Chondrocyte (in vitro differentiated cells): ENCODE results near the gene PCDHA13. TPM values are rescaled to one million over a fixed set of nuclear protein-coding genes. Genes with fewer than 3 reads are reported as not detected.

Experiments
- DNase-seq: peaks from one replicate; pipeline ENCODE4 v3.0.0; 2021; ENCODE audit warnings: mixed read lengths, low spot score
- H3K27ac Mint-ChIP-seq: one replicate; pipeline ENCODE4 v1.8.0; 2021; ENCODE audit warnings: mild to moderate bottlenecking, moderate library complexity, mixed read lengths; ENCODE audit not compliant: unreplicated experiment
- H3K27me3 Mint-ChIP-seq: 2 replicates; pipeline ENCODE4 v1.8.0; 2021; ENCODE audit warnings: low read depth, mixed read lengths
- H3K36me3 Mint-ChIP-seq: 2 replicates; pipeline ENCODE4 v1.8.0; 2021; ENCODE audit warnings: low read depth, mixed read lengths
- H3K4me1 Mint-ChIP-seq: 2 replicates; pipeline ENCODE4 v1.8.0; 2021; ENCODE audit warnings: low read depth, mild to moderate bottlenecking, mixed read lengths
- H3K4me3 Mint-ChIP-seq: one replicate; pipeline ENCODE4 v1.8.0; 2021; ENCODE audit warnings: mild to moderate bottlenecking, moderate library complexity, mixed read lengths; ENCODE audit not compliant: unreplicated experiment
- H3K9me3 Mint-ChIP-seq: 2 replicates; pipeline ENCODE4 v1.8.0; 2021; ENCODE audit warnings: low read depth, mixed read lengths
- CTCF ChIP-seq: fragments of 200-600 bp; sonication (generic); IDR thresholded peaks from 2 replicates; pipeline ENCODE4 v1.5.0; 2021; ENCODE audit warnings: antibody characterized with exemption, mild to moderate bottlenecking, moderate library complexity
- total RNA-seq: library from RNA; stranded (reverse); gene quantifications from 3 replicates; pipeline ENCODE4 v1.2.1, GENCODE V29; 2021

Gene PCDHA13
- total RNA-seq, 1 donor from 2014 or later = 1.3 TPM

- peak; percentile 99 for TF ChIP-seq CTCF
- Mint-ChIP-seq H3K27ac (peak overlapping the region; percentile 86), H3K9me3 (no peaks in the 10 kb centered on the region), H3K4me1 (peaks cover 18% of the 10 kb centered on the region), H3K4me3 (peak overlapping the region; percentile 80), H3K36me3 (no peaks in the 10 kb centered on the region), H3K27me3 (no peaks in the 10 kb centered on the region)
- peak; percentile 97 for DNase-seq
These were observed 44.7 kb downstream of the PCDHA13 start for GRCh38 chr5:140926443-140927227.

GRCh38 chr5:140927228-140927573 lies 45.3 kb downstream of the PCDHA13 start:
- H3K27ac Mint-ChIP-seq = peak overlapping the region; percentile 86
- no peaks in the 10 kb centered on the region for H3K9me3 Mint-ChIP-seq
- H3K4me1 Mint-ChIP-seq = peaks cover 18% of the 10 kb centered on the region
- no peak for DNase-seq
- no peak for TF ChIP-seq CTCF
- H3K27me3 Mint-ChIP-seq = no peaks in the 10 kb centered on the region
- no peaks in the 10 kb centered on the region for H3K36me3 Mint-ChIP-seq
- peak overlapping the region; percentile 80 for H3K4me3 Mint-ChIP-seq

Other genes with a start within 250 kb of the PCDHA13 start
- not detected in 3 replicates for gene CD14, start 248.9 kb upstream of the PCDHA13 start, total RNA-seq
- gene TMCO6, start 242.7 kb upstream of the PCDHA13 start, total RNA-seq = 4.9 to 7.4 TPM (median 6.6 TPM) in 3 replicates
- 41.2 to 50.5 TPM (median 43.4 TPM) in 3 replicates for gene NDUFA2, start 234.5 kb upstream of the PCDHA13 start, total RNA-seq
- gene IK, start 234.3 kb upstream of the PCDHA13 start, total RNA-seq = 56.6 to 81.4 TPM (median 59.7 TPM) in 3 replicates
- 24.5 to 31.4 TPM (median 24.6 TPM) in 3 replicates for gene WDR55, start 217.2 kb upstream of the PCDHA13 start, total RNA-seq
- 1.3 to 1.5 TPM (median 1.3 TPM) in 3 replicates for gene DND1, start 208.5 kb upstream of the PCDHA13 start, total RNA-seq
- gene HARS1, start 190.8 kb upstream of the PCDHA13 start, total RNA-seq = 62.9 to 83.4 TPM (median 67.5 TPM) in 3 replicates
- gene HARS2, start 190.7 kb upstream of the PCDHA13 start, total RNA-seq = 22.8 to 27.4 TPM (median 22.8 TPM) in 3 replicates
- 37.0 to 50.3 TPM (median 39.2 TPM) in 3 replicates for gene ZMAT2, start 181.7 kb upstream of the PCDHA13 start, total RNA-seq
- gene PCDHA1, start 96.0 kb upstream of the PCDHA13 start, total RNA-seq = not detected in 3 replicates
- gene PCDHA2, start 87.3 kb upstream of the PCDHA13 start, total RNA-seq = 0.75 to 1.2 TPM (median 0.77 TPM) in 3 replicates
- gene PCDHA3, start 81.1 kb upstream of the PCDHA13 start, total RNA-seq = 0.19 to 0.28 TPM (median 0.20 TPM) in 3 replicates
- 7.1 to 11.1 TPM (median 8.3 TPM) in 3 replicates for gene PCDHA4, start 75.1 kb upstream of the PCDHA13 start, total RNA-seq
- 0.32 to 0.99 TPM (median 0.62 TPM) in 3 replicates for gene PCDHA5, start 60.5 kb upstream of the PCDHA13 start, total RNA-seq
- 20.5 to 23.5 TPM (median 20.6 TPM) in 3 replicates for gene PCDHA6, start 54.2 kb upstream of the PCDHA13 start, total RNA-seq
- gene PCDHA7, start 47.9 kb upstream of the PCDHA13 start, total RNA-seq = 1.4 to 1.9 TPM (median 1.5 TPM) in 3 replicates
- 0.97 to 2.4 TPM (median 1.1 TPM) in 3 replicates for gene PCDHA8, start 40.9 kb upstream of the PCDHA13 start, total RNA-seq
- 1.2 to 2.0 TPM (median 1.3 TPM) in 3 replicates for gene PCDHA9, start 33.7 kb upstream of the PCDHA13 start, total RNA-seq
- 6.7 to 21.2 TPM (median 20.5 TPM) in 3 replicates for gene PCDHA10, start 26.2 kb upstream of the PCDHA13 start, total RNA-seq
- gene PCDHA11, start 13.2 kb upstream of the PCDHA13 start, total RNA-seq = 6.0 to 10.7 TPM (median 6.1 TPM) in 3 replicates
- gene PCDHA12, start 6.8 kb upstream of the PCDHA13 start, total RNA-seq = 15.9 to 23.6 TPM (median 23.0 TPM) in 3 replicates
- gene PCDHAC1, start 44.2 kb downstream of the PCDHA13 start, total RNA-seq = 5.8 to 7.2 TPM (median 7.1 TPM) in 3 replicates
- 4.9 to 7.1 TPM (median 6.7 TPM) in 3 replicates for gene PCDHAC2, start 84.4 kb downstream of the PCDHA13 start, total RNA-seq
- 0.05 TPM in 1 of 3 replicates, not detected in the others for gene PCDHB1, start 169.2 kb downstream of the PCDHA13 start, total RNA-seq
- 60.5 to 90.1 TPM (median 64.5 TPM) in 3 replicates for gene PCDHB2, start 212.5 kb downstream of the PCDHA13 start, total RNA-seq
- 5.6 to 12.1 TPM (median 5.6 TPM) in 3 replicates for gene PCDHB3, start 218.3 kb downstream of the PCDHA13 start, total RNA-seq
- gene PCDHB4, start 239.7 kb downstream of the PCDHA13 start, total RNA-seq = 2.0 to 5.4 TPM (median 2.0 TPM) in 3 replicates